HS-5 (cell line): ENCODE measurements around the gene WDPCP.
"Not testable (repeated sequence)": the region's sequence is repeated elsewhere in the genome, so short reads cannot be mapped to it uniquely, and the experiment has no call there.

ENCODE experiments used
- DNase-seq: peaks from one replicate; pipeline ENCODE4 v3.0.0-alpha.2; 2012; ENCODE audit warnings: low read depth

WDPCP gene

DNA sequence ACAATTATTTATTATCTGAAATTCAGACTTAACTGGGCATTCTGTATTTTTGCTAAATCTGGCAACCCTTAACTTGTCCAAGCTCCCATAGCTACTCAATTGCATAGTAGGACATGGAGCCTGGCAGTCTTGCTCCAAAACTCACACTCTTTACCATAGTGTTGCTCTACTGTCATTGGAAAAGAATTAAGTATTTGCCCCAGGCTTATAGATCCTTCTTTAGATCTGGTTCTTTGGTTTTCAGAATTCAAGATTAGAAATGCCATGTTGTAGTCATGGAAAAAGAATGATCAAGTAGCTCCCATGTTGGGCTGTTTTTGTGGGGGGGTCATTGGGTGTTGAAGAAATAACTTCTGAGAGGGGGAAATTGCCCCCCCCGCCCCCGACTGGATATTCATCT is 240.9 kb downstream of the WDPCP start:
- no peak for DNase-seq

DNA sequence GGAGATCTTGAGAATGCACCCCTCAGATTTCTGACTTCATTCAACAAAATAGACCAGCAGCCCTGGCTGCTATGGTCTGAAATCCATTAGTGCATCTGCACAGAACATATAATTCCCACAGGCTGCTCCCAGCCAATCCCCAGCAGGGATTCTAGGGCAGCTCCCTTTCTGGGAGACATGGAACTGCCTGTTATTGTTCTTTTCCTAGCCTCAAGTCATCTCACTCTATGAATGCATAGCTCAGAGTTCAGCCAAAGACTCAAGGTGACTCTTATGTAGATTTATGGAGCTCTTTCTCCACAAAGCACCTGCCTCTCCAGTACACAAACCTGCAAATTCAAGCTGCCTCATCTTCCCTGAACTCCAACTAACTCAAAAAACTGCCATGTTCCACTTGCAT is 241.9 kb downstream of the WDPCP start:
- DNase-seq: no peak

DNA sequence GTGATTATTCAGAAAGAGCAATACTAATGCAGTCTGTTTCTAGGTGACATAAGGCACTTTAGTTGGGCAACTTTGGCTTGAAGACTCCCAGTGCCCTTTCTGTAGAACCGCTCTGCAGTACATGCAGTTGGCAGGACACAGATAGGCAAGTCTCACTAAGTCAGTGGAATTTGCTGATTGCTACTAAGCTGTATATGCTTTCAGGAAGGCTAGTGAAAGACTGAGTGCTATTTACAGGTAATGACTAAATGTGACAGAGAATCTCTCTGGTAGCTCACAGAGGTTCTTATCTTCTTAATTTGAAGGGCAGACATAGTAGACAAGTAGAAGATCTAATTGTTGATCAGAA is 243.0 kb downstream of the WDPCP start:
- no peak for DNase-seq

DNA sequence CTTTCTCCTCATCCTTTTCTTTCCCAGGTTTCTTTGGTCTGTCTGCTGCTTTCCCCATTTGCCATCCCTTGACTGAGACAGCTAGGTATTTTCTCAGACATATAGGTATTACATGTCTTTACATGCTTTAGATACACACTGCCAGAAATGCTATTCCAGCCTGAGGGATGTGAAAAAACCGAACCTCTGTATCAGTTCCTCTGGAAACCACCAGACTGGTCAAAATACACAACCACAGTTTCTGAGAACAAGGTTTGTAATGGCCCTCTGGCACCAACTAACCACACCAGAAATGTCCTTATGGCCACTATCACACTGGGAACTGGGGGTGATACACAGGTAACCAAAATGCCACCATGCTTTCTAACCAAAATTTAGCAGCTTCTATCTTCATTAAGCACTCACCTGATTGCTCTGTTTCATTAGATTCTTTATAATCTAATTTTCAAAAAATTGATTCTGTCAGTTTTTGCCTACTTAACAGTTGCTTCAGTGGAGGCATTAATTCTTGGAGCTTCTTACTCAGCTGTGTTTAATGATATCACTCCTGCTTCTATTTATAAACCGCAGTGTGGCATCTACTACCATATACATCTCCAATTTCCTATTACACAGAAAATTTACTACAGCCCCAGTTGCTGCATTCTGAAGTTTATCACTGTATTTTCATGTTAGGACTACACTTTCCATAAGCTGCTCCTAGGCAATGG is 243.5 kb downstream of the WDPCP start:
- DNase-seq: no peak

DNA sequence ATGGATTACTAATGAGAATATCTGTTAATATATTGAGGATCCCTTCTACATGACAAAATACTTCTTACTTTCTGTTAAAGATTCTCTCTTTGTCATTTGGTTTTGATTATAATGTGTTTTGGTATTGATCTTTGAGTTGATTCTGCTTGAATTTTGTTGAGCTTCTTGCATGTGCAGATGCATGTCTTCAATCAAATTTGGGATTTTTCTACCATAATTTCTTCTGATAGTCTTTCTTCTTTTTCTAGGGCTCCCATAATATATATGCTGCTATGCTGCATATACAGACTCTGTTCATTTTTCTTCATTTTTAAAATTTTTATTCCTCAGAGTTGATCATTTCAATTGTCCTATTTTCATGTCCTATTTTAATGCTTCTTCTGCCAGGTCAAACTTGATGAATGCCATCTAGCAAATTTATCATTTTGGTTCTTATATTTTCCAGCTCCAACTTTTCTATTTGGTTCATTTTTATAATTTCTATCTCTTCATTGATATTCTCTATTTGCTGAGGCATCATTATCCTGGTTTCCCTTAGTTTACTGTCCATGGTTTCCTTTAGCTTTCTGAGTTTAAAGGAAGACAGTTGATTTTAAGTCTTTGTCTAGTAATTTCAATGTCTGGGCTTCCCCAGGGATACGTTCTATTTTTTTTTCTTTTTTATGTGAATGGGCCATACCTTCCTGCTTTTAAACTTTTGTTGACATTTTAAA is 244.7 kb downstream of the WDPCP start:
- no peak for DNase-seq

DNA sequence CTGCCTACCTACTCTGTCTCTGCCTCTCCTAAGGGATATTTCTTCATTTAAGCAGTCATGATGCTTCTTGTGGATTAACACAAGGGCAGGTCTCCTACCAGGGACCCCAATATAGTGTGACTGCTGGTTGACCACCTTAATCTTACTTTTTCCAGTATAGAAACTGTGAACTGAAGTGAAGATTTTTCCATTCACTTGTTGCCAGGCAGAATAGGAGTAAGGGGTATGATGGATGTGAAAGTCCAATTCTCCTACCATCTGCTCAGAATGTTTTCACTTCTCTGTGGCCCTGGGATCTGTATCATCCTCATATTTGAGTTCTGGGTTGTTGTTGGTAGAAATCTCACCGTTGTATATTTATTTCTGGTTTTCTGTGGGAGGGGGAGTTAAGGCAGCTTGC is 247.8 kb downstream of the WDPCP start:
- DNase-seq: no peak

DNA sequence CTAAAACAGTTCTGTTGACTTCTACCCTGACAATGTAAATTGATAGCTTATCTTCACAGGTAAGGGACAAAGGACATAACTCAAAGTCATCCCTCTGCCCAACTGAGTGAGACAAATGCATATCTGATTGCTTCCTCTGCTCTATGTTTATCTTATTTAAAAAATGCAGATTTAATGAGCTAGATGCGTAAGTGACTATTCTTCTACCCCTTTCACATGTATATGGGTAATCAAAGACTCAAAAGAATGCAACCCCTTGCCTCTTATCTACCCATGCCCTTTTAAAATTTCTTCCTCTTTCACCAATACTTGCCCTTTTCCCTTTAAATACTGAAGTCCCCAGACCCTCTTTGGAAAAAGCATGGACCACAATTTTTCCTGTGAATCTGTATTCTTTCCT is 253.4 kb downstream of the WDPCP start:
- DNase-seq: no peak

DNA sequence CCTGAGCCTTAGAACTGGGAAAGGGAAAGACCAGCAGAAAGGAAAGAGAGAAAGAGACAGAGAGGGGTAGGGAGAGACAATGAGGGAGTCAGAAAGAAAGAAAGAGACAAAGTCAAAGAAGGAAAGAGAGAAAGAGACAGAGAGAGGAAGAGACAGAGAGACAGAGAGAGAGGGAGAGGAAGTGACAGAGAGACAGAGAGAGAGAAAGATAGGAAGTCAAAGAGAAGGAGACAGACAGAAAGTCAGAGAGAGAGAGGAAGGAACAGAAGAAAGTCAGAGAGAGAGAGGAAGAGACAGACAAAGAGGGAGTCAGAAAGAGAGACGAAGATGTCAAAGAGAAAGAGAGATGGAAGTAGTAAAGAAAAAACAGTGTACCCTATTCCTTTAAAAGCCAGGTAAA is 261.8 kb downstream of the WDPCP start:
- no peak for DNase-seq

DNA sequence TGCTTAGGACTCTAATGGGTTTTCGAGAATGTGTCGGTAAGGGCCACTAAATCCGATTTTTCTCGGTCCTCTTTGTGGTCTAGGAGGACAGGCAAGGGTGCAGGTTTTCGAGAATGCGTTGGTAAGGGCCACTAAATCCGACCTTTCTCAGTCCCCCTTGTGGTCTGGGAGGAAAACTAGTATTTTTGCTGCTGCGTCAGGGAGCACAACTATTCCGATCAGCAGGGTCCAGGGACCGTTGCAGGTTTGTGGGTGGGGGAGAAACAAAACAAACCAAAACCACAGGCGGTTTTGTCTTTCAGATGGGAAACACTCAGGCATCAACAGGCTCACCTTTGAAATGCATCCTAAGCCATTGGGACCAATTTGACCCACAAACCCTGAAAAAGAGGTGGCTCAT is 264.6 kb downstream of the WDPCP start:
- DNase-seq: not testable (repeated sequence)

DNA sequence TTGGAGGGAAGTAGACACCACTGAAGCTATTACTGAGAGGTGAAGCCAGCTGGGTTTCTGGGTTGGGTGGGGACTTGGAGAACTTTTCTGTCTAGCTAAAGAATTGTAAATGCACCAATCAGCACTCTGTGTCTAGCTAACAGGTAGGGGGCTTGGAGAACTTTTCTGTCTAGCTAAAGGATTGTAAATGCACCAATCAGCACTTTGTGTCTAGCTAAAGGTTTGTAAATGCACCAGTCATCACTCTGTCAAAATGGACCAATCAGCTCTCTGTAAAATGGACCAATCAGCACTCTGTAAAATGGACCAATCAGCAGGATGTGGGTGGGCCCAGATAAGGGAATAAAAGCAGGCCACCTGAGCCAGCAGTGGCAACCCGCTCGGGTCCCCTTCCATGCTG is 266.3 kb downstream of the WDPCP start:
- not testable (repeated sequence) for DNase-seq

DNA sequence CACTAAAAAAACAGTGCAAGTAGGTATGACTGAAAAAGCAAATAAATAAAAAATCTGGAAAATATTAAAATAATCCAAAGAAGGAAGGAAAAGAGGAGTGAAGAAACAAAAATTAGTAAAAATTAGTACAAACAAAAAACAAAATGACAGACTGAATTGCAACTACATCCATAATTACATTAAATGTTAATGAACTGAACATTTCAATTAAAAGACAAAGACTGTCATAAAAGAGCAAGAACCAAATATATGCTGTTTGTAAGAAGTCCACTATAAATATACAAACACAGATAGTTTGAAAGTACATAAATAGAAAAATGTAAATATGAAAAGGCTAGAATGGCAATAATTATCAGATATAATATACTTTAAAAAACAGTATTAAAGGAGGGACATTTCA is 267.6 kb downstream of the WDPCP start:
- DNase-seq: no peak

DNA sequence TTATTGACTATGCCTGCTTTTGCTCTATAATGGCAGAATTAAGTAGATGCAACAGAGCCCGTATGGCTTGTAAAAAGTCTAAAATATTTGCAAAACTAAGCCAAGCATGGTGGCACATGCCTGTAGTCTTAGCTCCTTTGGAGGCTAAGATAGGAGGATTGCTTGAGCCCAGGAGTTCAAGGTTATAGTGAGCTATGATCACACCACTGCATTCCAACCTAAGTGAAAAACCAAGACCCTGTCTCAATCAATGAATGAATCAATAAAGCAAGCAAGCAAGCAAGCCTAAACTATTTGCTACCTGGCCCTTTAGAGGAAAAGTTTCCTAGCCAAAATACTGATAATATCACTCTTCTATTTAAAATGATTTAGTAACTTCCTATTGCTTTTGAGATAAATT is 277.7 kb downstream of the WDPCP start:
- no peak for DNase-seq

DNA sequence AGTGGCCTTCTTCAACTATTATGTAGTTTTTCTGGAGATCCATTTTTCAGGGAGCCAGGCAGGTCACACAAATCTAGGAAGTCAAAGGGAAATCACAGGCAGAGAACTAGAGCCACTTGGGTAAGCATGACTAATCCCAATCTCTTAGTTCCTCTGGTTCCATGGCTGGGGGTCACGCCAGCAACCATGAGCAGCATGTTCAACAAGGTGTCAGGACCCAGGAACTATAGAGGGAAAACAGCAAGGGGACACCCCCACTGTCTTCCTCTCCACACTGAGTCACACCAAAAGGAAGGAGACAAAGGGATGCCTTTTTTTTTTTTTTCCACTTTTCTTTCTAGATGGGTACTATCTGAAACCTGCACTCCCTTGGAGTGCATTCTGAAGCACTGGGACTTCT is 286.8 kb downstream of the WDPCP start:
- no peak for DNase-seq

DNA sequence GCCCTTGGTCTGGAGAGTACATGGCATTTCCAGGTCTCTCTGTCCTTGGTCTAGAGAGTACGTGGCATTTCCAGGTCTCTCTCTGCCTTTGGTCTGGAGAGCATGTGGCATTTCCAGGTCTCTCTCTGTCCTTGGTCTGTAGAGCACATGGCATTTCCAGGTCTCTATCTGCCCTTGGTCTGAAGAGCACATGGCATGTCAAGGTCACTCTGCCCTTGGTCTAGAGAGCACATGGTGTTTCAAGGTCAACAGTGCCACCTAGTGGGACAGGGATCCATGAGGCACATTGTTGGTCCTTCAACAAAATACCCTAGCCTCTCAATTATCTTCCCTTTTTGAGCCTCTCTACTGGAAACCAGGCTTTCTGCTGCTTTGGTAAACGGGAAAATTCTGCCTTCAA is 287.4 kb downstream of the WDPCP start:
- no peak for DNase-seq

DNA sequence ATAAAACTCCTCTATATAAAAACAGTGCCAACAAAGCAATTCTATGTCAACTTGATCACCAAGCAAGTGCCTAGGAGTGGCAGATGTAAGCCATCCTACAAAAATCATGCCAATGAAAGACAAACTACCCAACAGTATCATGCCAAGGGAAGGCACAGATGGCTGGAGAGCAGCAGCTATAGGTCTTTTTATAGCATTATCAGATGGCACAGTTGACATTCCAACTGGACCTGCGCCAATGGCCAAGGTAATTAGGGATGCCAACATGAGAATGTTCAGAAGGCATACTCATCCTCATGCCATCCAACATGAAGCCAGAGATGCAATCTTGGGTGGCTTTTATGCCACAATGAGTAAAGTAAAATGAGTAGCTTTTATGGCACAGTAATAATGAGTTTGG is 300.3 kb downstream of the WDPCP start:
- no peak for DNase-seq

DNA sequence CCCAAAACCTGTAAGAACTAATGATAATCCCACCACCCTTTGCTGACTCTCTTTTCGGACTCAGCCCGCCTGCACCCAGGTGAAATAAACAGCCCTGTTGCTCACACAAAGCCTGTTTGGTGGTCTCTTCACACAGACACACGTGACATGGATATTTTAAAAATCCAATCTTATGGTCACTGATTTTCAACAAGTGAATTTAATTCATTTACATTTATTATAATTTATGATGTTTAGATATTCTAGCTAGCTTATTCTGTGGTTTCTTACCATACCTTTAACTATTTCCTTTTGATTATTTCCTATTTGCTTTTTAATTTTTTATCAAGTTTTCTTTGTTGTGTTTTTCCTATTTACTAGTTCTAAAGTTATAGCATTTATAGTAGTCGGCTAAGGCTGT is 301.8 kb downstream of the WDPCP start:
- not testable (repeated sequence) for DNase-seq

DNA sequence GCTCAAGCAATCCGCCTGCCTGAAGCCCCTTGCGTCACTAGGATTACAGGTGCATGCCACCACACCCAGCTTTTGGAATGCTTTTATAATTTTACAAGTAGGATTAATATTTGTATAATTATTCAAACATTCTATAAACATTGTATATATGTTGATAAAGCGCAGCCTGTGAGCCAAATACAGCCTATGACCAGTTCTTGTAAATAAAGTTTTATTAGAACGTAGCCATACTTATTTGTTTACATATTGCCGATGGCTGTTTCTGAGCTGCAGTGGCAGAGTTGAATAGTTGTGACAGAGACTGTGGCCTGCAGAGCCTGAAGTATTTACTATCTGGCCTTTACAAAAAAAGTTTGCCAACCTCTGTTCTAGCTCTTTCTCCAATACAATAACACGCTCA is 305.0 kb downstream of the WDPCP start:
- DNase-seq: no peak

DNA sequence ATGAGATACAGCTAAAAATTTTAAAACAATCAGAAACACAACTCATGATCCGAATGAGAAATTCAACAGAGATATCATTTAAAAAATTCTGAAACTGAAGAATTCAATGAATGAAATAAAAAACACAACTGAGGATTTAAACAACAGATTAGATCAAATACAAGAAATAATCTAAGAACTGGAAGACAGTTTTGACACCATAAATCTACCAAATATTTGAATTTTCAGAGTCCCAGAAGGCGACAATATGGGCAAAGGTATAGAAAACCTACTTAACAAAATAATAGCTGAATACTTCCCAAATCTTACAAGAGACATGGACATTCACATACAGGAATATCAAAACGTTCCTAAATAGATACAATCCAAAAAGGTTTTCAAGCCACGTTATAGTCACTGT is 315.7 kb downstream of the WDPCP start:
- no peak for DNase-seq

DNA sequence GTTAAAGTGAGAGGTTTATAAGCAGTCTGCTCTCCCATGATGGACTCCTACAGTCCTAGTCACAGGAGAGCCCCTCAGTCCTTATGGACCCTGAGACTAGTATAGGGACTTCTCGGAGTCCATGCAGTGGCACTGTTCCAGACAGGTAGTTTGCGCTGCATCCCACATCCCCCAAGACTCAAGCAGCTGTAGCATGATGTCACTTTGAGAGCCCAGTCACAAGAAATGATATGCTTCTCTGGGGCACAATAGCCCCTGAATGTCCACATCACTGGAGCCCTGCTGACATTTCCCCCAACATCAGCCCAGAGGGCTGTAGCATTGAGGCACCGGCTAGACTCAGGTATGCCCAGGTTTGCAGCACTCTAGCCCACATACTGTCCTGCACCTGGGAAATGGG is 317.6 kb downstream of the WDPCP start:
- no peak for DNase-seq

DNA sequence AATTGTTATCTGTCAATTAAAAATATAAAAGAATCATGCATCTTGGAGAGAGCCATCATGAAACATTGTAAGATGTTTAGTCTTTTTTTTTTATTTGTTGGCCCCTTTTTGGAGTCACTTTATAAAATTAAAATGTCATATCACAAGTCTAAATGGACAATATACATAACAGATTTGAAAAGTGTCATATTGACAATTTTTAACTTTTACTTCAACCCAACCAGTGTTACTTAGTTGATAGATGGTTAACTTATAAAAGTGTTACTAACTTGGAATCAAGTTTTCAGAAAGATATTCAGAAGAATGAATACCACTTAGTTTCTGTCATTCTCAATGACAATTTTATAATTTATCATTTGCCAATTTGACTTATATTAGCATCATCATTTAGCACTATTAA is 319.3 kb downstream of the WDPCP start:
- DNase-seq: no peak

DNA sequence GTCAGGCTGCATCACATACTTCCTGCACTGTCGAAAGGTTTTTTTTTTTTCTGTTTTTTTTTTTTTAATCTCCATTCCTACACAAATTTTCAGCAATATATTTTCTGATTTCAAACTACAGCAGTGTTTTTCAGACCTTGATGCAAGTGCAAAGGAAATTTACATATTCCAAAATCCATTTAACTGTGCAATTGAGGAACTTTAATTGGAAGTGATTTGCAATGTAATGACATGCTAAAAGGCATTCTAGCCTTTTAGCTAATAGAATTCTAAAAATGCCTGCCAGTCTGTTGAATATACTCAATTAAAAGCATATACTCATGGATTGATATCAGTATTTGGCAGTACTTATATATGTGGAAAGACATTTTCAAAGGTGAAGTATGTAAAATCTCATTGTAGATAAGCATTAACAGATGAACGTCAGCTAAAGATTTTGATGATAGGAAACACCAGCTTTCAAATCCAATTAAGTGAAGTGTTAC is 327.1 kb downstream of the WDPCP start:
- DNase-seq: no peak

DNA sequence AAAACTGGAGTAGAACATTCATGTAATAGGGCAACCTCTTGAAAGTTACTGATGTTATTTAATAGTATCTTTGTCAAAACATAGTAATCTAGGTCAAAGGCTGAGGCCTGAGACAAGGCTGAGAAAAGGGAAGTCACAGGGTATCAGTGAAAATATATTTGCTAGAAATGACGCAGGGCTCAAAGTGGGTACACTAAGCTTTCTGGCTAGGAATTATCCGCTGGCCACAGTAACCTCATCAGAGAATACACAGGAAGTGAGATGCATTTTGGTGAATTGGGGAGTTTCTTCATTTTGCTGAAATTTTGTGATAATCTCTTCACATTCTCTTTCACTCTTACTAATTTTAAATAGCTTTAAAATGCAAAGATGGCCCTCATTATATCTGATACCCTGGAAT is 330.8 kb downstream of the WDPCP start:
- no peak for DNase-seq

DNA sequence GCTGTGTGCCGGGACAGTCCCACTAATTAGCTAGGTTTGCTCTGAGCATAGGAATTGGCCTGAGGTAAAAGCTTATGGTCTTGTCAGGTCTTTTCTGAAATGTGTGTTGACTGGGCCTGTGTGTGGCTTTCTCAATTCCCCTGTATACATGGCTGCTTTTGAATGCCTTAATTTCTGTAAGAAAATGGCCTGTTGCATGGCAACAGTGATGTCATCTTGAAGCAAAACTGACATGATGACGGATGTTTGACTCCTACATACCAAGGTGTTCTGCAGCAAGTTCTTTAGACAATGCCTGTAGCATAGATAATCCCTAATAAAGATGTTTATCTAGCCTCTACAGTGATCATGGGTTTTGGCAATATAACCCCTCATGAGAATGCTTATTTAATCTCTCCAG is 339.1 kb downstream of the WDPCP start:
- DNase-seq: no peak

DNA sequence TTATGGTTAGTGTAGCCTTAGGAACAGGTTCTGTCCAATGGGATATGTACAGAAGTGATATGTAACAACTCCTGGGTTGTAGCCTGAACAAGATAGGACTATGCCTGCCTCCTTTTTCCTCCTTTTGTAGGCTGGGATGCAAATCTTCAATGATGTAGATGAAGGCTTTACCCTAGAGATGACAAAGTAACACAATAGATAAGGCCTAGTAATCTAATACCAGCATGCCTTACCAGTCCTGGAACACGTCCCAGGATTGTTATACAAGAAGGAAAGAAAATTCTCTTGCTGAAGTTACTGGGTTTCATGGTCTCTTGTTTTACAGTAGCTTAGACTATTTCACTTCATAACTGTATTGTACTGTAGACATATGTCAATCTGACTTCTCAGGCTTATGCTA is 345.5 kb downstream of the WDPCP start:
- DNase-seq: no peak
